K562 (cell line): Measurements from ENCODE around the gene PRKACA. TPM values are rescaled to one million over a fixed set of nuclear protein-coding genes. Genes with fewer than 3 reads are reported as not detected.

ENCODE experiments used
- DEAF1 ChIP-seq: fragments of 450-650 bp; formaldehyde crosslinking; IDR thresholded peaks from 2 replicates; pipeline ENCODE4 v1.4.0; 2020; ENCODE audit warnings: mild to moderate bottlenecking, moderate library complexity
- DIDO1 ChIP-seq: fragments of 450-650 bp; IDR thresholded peaks from 2 replicates; pipeline ENCODE4 v1.6.1; 2016; ENCODE audit warnings: low read depth, missing biosample characterization, missing genetic modification characterization
- HES1 ChIP-seq: fragments of 450-650 bp; IDR thresholded peaks from 2 replicates; pipeline ENCODE4 v1.6.1; 2016; ENCODE audit warnings: low read depth, mild to moderate bottlenecking, moderate library complexity
- HMGN3 ChIP-seq: IDR thresholded peaks from 2 replicates; pipeline ENCODE4 v1.6.1; 2011; ENCODE audit warnings: borderline replicate concordance, low read depth, mild to moderate bottlenecking, mixed read lengths, low read length; ENCODE audit not compliant: insufficient read length; ENCODE audit errors: extremely low read depth
- L3MBTL2 ChIP-seq: fragments of 450-650 bp; IDR thresholded peaks from 2 replicates; pipeline ENCODE4 v1.6.1; 2016; ENCODE audit warnings: mild to moderate bottlenecking, moderate library complexity
- MIER1 ChIP-seq: fragments of 450-650 bp; IDR thresholded peaks from 2 replicates; pipeline ENCODE4 v1.6.1; 2016; ENCODE audit warnings: antibody characterized with exemption, mild to moderate bottlenecking, low read depth
- PPARD ChIP-seq: fragments of 250-450 bp; sonication (Bioruptor Pico); IDR thresholded peaks from 2 replicates; pipeline ENCODE4 v1.8.0; 2022; ENCODE audit warnings: inconsistent platforms, mild to moderate bottlenecking, moderate library complexity
- TAF7 ChIP-seq: fragments of 450-650 bp; IDR thresholded peaks from 2 replicates; pipeline ENCODE4 v1.6.1; 2016; ENCODE audit warnings: missing genetic modification characterization, missing compliant biosample characterization
- TEAD4 ChIP-seq, 2 experiments: sonication (generic) in 1 of 2; formaldehyde crosslinking in 1 of 2; IDR thresholded peaks; 2 replicates each; pipeline versions ENCODE4 v1.6.1 to v1.8.0; 2012 to 2022; ENCODE audit warnings: borderline replicate concordance in 1 of 2, inconsistent platforms in 1 of 2, low read length in 1 of 2, mild to moderate bottlenecking in 1 of 2, missing genetic modification reagents in 1 of 2
- THRB ChIP-seq: fragments of 450-650 bp; formaldehyde crosslinking; conservative IDR thresholded peaks from 2 replicates; pipeline ENCODE4 v1.4.0; 2022; ENCODE audit warnings: mild to moderate bottlenecking, missing genetic modification characterization
- YY1 ChIP-seq, 3 experiments: IDR thresholded peaks; 2 replicates each; pipeline ENCODE4 v1.6.1; 2011; ENCODE audit warnings: low read length in 2 of 3, mild to moderate bottlenecking in 2 of 3, moderate library complexity in 2 of 3, borderline replicate concordance in 1 of 3, control low read depth in 1 of 3, low read depth in 1 of 3; ENCODE audit not compliant: insufficient read depth in 3 of 3, insufficient replicate concordance in 2 of 3, control insufficient read depth in 1 of 3, insufficient read length in 1 of 3; ENCODE audit errors: extremely low read depth in 1 of 3
- ZBTB2 ChIP-seq: fragments of 450-650 bp; IDR thresholded peaks from 2 replicates; pipeline ENCODE4 v1.6.1; 2016; ENCODE audit warnings: antibody characterized with exemption
- ZNF217 ChIP-seq: sonication (generic); formaldehyde crosslinking; IDR thresholded peaks from 2 replicates; pipeline ENCODE4 v1.8.0; 2022; ENCODE audit warnings: mild to moderate bottlenecking, missing genetic modification reagents
- ZNF609 ChIP-seq: sonication (generic); formaldehyde crosslinking; IDR thresholded peaks from 2 replicates; pipeline ENCODE4 v1.8.1; 2023; ENCODE audit warnings: missing genetic modification reagents, mild to moderate bottlenecking, borderline replicate concordance
- polyA plus RNA-seq, 8 experiments: library from polyadenylated mRNA; depleted of rRNA in 4 of 8; stranded (reverse) in 5 of 8; unstranded in 3 of 8; fragments of >200 nt; fragmentation: Nextera tagmentation in 2 of 8; fragmentation: Illumina TruSeq in 1 of 8; extraction: Ambion mirVana in 2 of 8; extraction: Trizol in 1 of 8; gene quantifications; 2 replicates each; pipeline versions ENCODE4 v1.2.1 to v1.2.3, GENCODE V29; 2011 to 2014; ENCODE audit warnings: inconsistent platforms in 1 of 8, missing spikeins in 1 of 8
- total RNA-seq, 7 experiments: library from RNA; depleted of rRNA in 6 of 7; stranded (reverse); fragments of >200 nt in 6 of 7; fragmentation: Illumina TruSeq in 2 of 7; extraction: Trizol in 2 of 7; gene quantifications; 2 replicates each; pipeline versions ENCODE4 v1.2.1 to v1.2.3, GENCODE V29; 2011 to 2021; ENCODE audit warnings: low replicate concordance in 1 of 7

The PRKACA gene
- total and polyA plus RNA-seq, 9 of the 15 experiments (the other 6 are each of a cell fraction or from before 2014, with no cell fraction given), result 1.2 to 63.1 (median 13.0) TPM

- TF ChIP-seq THRB (no peak), HMGN3 (peak; percentile 80), DIDO1 (tag) (no peak), DEAF1 (CRISPR knock-in tag) (no peak), HES1 (no peak), L3MBTL2 (peak; percentile 89), TAF7 (tag) (no peak), YY1 (IDR thresholded peaks at IDR 0.05; ENCODE audit: borderline replicate concordance in 1 of 3, control insufficient read depth in 1 of 3, extremely low read depth in 1 of 3, insufficient read depth in 3 of 3, insufficient read length in 1 of 3, insufficient replicate concordance in 2 of 3, low read depth in 1 of 3, low read length in 2 of 3) (peak in 2 of 3 experiments; percentile 41 to 59), TEAD4 (IDR thresholded peaks at IDR 0.05; ENCODE audit: low read length) (no peak), TEAD4 (CRISPR knock-in tag; IDR thresholded peaks at IDR 0.05; ENCODE audit: borderline replicate concordance) (no peak), PPARD (CRISPR knock-in tag) (no peak), ZNF609 (CRISPR knock-in tag) (no peak), MIER1 (no peak), ZNF217 (CRISPR knock-in tag) (no peak), ZBTB2 (no peak)
These were observed 44.2 kb downstream of the PRKACA start (continued) for GRCh38 chr19:14073261-14073924.
